Brain microvascular endothelial cell (primary cell): ENCODE data around the gene CADM2.

Experiments used
- DNase-seq: peaks from one replicate; pipeline ENCODE4 v3.0.0-alpha.2; 2020
- H3K27ac ChIP-seq: fragments of 250-450 bp; sonication (Bioruptor Pico); 2 replicates; pipeline ENCODE4 v1.5.1; 2020; ENCODE audit warnings: mild to moderate bottlenecking, moderate library complexity
- H3K27me3 ChIP-seq: fragments of 250-450 bp; sonication (Bioruptor Pico); replicated peaks from 2 replicates; pipeline ENCODE4 v1.5.1; 2020; ENCODE audit warnings: mild to moderate bottlenecking
- H3K36me3 ChIP-seq: fragments of 250-450 bp; sonication (Bioruptor Pico); replicated peaks from 2 replicates; pipeline ENCODE4 v1.5.1; 2020; ENCODE audit warnings: mild to moderate bottlenecking
- H3K4me3 ChIP-seq: 2 replicates; pipeline ENCODE4 v1.5.1; 2011; ENCODE audit warnings: low read depth, mild to moderate bottlenecking, control low read depth, low read length, moderate library complexity
- in situ Hi-C: cut with HindIII; loops from 2 replicates; pipeline ENCODE4 v1.10.0; 2017; ENCODE audit warnings: low sequenced_read_pairs, low pct_ligation_motif_present
- TF ChIP-seq, protein P1 (sequence below): IDR thresholded peaks from 2 replicates; pipeline ENCODE4 v1.5.1; 2011; ENCODE audit warnings: low read depth, mild to moderate bottlenecking, moderate library complexity, low read length, control low read depth, inconsistent platforms; ENCODE audit errors: missing control alignments

CADM2 gene

DNA sequence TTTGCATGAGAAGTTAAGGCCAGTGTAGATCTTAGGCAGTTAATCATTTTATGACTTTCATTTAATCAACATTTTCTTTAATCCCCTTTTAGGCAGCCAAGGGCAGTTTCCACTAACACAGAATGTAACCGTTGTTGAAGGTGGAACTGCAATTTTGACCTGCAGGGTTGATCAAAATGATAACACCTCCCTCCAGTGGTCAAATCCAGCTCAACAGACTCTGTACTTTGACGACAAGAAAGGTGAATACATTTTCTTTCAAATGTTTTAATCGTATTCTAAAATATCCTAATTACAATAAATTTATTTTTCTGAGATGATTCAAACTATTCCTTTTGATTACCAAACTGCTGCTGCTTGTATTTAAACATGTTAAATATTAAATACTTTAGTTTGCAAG lies 843.2 kb downstream of the CADM2 start:
- in situ Hi-C loops, result no loop called here
- TF ChIP-seq, protein P1, sequence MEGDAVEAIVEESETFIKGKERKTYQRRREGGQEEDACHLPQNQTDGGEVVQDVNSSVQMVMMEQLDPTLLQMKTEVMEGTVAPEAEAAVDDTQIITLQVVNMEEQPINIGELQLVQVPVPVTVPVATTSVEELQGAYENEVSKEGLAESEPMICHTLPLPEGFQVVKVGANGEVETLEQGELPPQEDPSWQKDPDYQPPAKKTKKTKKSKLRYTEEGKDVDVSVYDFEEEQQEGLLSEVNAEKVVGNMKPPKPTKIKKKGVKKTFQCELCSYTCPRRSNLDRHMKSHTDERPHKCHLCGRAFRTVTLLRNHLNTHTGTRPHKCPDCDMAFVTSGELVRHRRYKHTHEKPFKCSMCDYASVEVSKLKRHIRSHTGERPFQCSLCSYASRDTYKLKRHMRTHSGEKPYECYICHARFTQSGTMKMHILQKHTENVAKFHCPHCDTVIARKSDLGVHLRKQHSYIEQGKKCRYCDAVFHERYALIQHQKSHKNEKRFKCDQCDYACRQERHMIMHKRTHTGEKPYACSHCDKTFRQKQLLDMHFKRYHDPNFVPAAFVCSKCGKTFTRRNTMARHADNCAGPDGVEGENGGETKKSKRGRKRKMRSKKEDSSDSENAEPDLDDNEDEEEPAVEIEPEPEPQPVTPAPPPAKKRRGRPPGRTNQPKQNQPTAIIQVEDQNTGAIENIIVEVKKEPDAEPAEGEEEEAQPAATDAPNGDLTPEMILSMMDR, result peak; percentile 75

GRCh38 chr3:85808755-85809154 lies 850.0 kb downstream of the CADM2 start:
- no peak overlapping the region for H3K27ac ChIP-seq
- TF ChIP-seq, protein P1, result no peak
- H3K27me3 ChIP-seq, result no peaks in the 10 kb centered on the region
- no peak for DNase-seq
- in situ Hi-C loops, result no loop called here
- no peaks in the 10 kb centered on the region for H3K36me3 ChIP-seq
- H3K4me3 ChIP-seq, result no peak overlapping the region

More for the DNA sequence above, 843.2 kb downstream of the CADM2 start:
- H3K27ac ChIP-seq, result no peak overlapping the region
- H3K36me3 ChIP-seq, result no peaks in the 10 kb centered on the region
- no peak for DNase-seq
- no peak overlapping the region for H3K4me3 ChIP-seq
- no peaks in the 10 kb centered on the region for H3K27me3 ChIP-seq

- in situ Hi-C loops, result no loop called here
- H3K4me3 ChIP-seq, result no peak overlapping the region
- TF ChIP-seq, protein P1, result peak; percentile 82
- H3K36me3 ChIP-seq, result no peaks in the 10 kb centered on the region
- H3K27me3 ChIP-seq, result no peaks in the 10 kb centered on the region
- H3K27ac ChIP-seq, result no peak overlapping the region
- peak; percentile 4 for DNase-seq
Measured at GRCh38 chr3:85821130-85821756, 862.5 kb downstream of the CADM2 start.

- Histone ChIP-seq H3K4me3 (no peak overlapping the region), H3K27ac (no peak overlapping the region), H3K27me3 (no peaks in the 10 kb centered on the region), H3K36me3 (no peaks in the 10 kb centered on the region)
- TF ChIP-seq, protein P1, result no peak
- in situ Hi-C loops, result no loop called here
- no peak for DNase-seq
Measured at GRCh38 chr3:85835857-85836440, 877.2 kb downstream of the CADM2 start.

DNA sequence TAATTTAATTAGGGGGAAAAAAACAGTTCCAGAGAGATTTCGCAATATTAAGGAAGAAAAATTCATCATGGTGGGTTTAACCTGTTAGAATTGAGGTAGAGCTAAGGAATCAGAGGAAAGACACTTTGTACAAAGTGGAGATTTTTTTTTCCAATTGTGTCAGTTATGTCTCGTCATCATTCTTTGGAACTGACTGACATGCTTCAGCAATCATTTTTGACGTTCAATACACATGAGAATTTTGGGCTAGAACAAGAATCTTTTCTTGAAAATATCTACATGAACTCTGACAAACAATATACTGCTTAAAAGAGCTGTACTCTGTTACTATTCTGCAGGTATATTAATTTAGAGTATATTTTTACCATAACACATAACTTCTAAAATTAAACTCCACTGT lies 878.6 kb downstream of the CADM2 start:
- in situ Hi-C loops, result no loop called here

More for the DNA sequence above, 878.6 kb downstream of the CADM2 start:
- no peak overlapping the region for H3K4me3 ChIP-seq
- TF ChIP-seq, protein P1, result no peak
- H3K36me3 ChIP-seq, result no peaks in the 10 kb centered on the region
- no peaks in the 10 kb centered on the region for H3K27me3 ChIP-seq
- H3K27ac ChIP-seq, result no peak overlapping the region
- DNase-seq, result no peak
